ENCODE measurements around the gene RFX1. TPM values are rescaled to one million over a fixed set of nuclear protein-coding genes. Genes with fewer than 3 reads are reported as not detected.

Gene RFX1
- total and polyA plus RNA-seq, 2 of the 13 experiments (the other 11 are each of a cell fraction or from before 2014, with no cell fraction given): 1.1 to 1.3 TPM

GRCh38 chr19:14050512-14050911, 44.4 kb upstream of the RFX1 start:
- TF ChIP-seq ZNF563 (CRISPR knock-in tag; IDR thresholded peaks at IDR 0.05): no peak
- no peak for TF ChIP-seq ZNF672 (CRISPR knock-in tag; IDR thresholded peaks at IDR 0.05)
- TF ChIP-seq TFE3 (CRISPR knock-in tag; IDR thresholded peaks at IDR 0.05): no peak
- no peak for TF ChIP-seq RBM39 (IDR thresholded peaks at IDR 0.05; ENCODE audit: low read depth, low read length, poor library complexity, severe bottlenecking)
- TF ChIP-seq MAZ (IDR thresholded peaks at IDR 0.05; ENCODE audit: borderline replicate concordance, low read depth, low read length): no peak
- TF ChIP-seq MAZ (CRISPR knock-in tag; IDR thresholded peaks at IDR 0.05; ENCODE audit: low read depth): no peak
- TF ChIP-seq SOX13 (IDR thresholded peaks at IDR 0.05): no peak
- TF ChIP-seq SOX13 (CRISPR knock-in tag; conservative IDR thresholded peaks at IDR 0.05 in 1 of 2, IDR thresholded peaks at IDR 0.05 in 1 of 2): no peak
- TF ChIP-seq U2AF2 (IDR thresholded peaks at IDR 0.05; ENCODE audit: low read depth, low read length): no peak
- TF ChIP-seq ZNF24 (IDR thresholded peaks at IDR 0.05): no peak
- no peak for TF ChIP-seq HNRNPUL1 (IDR thresholded peaks at IDR 0.05; ENCODE audit: low read depth, low read length)
- TF ChIP-seq FOXP4 (CRISPR knock-in tag; IDR thresholded peaks at IDR 0.05): no peak
- TF ChIP-seq FLYWCH1 (CRISPR knock-in tag; IDR thresholded peaks at IDR 0.05): no peak
- no peak for TF ChIP-seq CC2D1A (CRISPR knock-in tag; IDR thresholded peaks at IDR 0.05)
- TF ChIP-seq SNRNP70 (IDR thresholded peaks at IDR 0.05; ENCODE audit: low read depth, low read length): no peak
- no peak for TF ChIP-seq MED13 (CRISPR knock-in tag; IDR thresholded peaks at IDR 0.05)
- in situ Hi-C loops (cut with HindIII; ENCODE audit: extremely low pct_ligation_motif_present, low pct_unique_long_range_greater_than_20kb): loop anchor here (25.0 kb wide), 1 partner anchor 288 kb away; the partner anchor contains the start of genes C19orf53 and MRI1
- DNase-seq (ENCODE audit: low spot score): no peak

More at GRCh38 chr19:14050512-14050911, 44.4 kb upstream of the RFX1 start:
- intact Hi-C loops (cut with micrococcal nuclease; ENCODE audit: unreplicated experiment): no loop called here
- BruUV-seq (replicated peaks): no TSS peak
- no peak overlapping the region for H3K9ac ChIP-seq (ENCODE audit: insufficient read depth, low read depth, low read length)
- ChIA-PET CTCF (ENCODE audit: low intra/inter-chr PET ratio, low total read pairs) (no interaction called here), POLR2A (interaction anchor here (1.6 kb wide), 1 partner anchor 9 kb away, joined by 3 read pairs; no protein-coding TSS in a partner anchor)
- no peaks in the 10 kb centered on the region for H3K36me3 ChIP-seq (replicated peaks in 1 of 2; ENCODE audit: control insufficient read depth in 1 of 2, insufficient read depth in 2 of 2, low read length in 2 of 2)
- peaks cover 4% of the 10 kb centered on the region for H3K9me3 ChIP-seq (ENCODE audit: low read length)
- no peak overlapping the region for H3K4me2 ChIP-seq (ENCODE audit: low read depth, low read length)
- H3K79me2 ChIP-seq (ENCODE audit: insufficient read depth, low read length): no peaks in the 10 kb centered on the region
- no peaks in the 10 kb centered on the region for H4K20me1 ChIP-seq (ENCODE audit: insufficient read depth, low read length)
- H3K27me3 ChIP-seq (ENCODE audit: control insufficient read depth in 1 of 2, insufficient read depth in 2 of 2, low read length in 2 of 2): no peaks in the 10 kb centered on the region
- FAIRE-seq (no peak), ATAC-seq (no peak)
- 92% methylated on average over 3 of the region's 4 CpGs for WGBS (ENCODE audit: low lambda C conversion rate)
- H3K27ac ChIP-seq (ENCODE audit: extremely low read length, insufficient read depth, low read length): no peak overlapping the region
- H2AFZ ChIP-seq (ENCODE audit: low read length): no peak overlapping the region
- H3K4me3 ChIP-seq (replicated peaks in 1 of 3; ENCODE audit: insufficient read depth in 1 of 3, low read depth in 2 of 3, low read length in 3 of 3): no peak overlapping the region
- H3K4me1 ChIP-seq (ENCODE audit: insufficient read depth, low read length): no peaks in the 10 kb centered on the region
